Nephron (organoid): ENCODE data around the gene P2RX1.

Source experiments
- H3K27ac Mint-ChIP-seq, 3 experiments: 2 replicates each; pipeline ENCODE4 v1.8.0; 2020; ENCODE audit warnings: mixed read lengths in 3 of 3, mild to moderate bottlenecking in 2 of 3, moderate library complexity in 1 of 3
- H3K27me3 Mint-ChIP-seq: 2 replicates; pipeline ENCODE4 v1.8.0; 2021; ENCODE audit warnings: low read depth, mild to moderate bottlenecking, moderate library complexity, mixed read lengths
- H3K36me3 Mint-ChIP-seq: 2 replicates; pipeline ENCODE4 v1.8.0; 2020; ENCODE audit warnings: low read depth, mixed read lengths
- H3K4me1 Mint-ChIP-seq: 2 replicates; pipeline ENCODE4 v1.8.0; 2020; ENCODE audit warnings: mixed read lengths
- H3K4me3 Mint-ChIP-seq, 3 experiments: 2 replicates each; pipeline ENCODE4 v1.8.0; 2020; ENCODE audit warnings: mild to moderate bottlenecking in 3 of 3, mixed read lengths in 3 of 3, moderate library complexity in 2 of 3
- H3K9me3 Mint-ChIP-seq: 2 replicates; pipeline ENCODE4 v1.8.0; 2020; ENCODE audit warnings: mixed read lengths
- TF ChIP-seq, protein P1 (sequence below), 3 experiments: fragments of 200-600 bp; sonication (generic); IDR thresholded peaks; one replicate each; pipeline ENCODE4 v1.5.0; 2021; ENCODE audit warnings: antibody characterized with exemption in 3 of 3; ENCODE audit not compliant: unreplicated experiment in 3 of 3

Gene P2RX1

DNA sequence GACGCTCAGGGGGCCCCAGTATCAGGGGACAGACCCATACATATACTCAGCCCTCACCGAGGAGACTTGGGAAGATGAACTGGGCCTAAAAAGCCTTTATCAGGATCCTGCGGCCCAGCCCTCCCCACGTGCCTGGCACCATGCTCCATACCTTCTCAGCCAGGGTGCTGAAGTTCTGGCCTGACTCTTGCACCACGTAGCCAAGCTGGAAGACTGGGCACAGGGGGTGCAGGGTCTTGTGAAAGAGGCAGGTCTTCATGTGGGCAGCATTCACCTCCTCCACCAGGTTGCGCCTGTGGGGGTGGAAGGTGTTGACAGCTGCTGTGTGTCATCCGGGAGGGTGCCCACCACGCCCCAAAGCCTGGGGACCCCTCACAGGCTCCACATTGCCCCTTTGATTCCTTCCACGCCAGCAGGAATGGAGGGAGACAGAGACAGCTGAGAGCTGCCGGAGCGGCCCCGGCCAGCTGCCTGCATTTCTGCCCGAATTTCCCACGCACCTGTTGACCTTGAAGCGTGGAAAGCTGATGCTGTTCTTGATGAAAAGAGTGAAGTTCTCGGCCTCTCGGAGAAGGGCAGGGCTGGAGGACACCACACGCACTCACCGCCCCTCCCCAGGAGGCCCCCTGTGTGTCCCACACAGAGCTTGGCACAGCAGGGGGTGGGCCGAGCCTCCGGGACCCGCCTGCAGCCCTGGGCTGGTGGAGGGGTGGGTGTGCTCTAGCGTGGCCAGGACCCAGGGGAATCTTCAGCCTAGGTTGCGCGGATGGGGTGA lies 13.0 kb downstream of the P2RX1 start:
- Mint-ChIP-seq H3K4me3 (no peak overlapping the region), H3K9me3 (no peaks in the 10 kb centered on the region), H3K27me3 (no peaks in the 10 kb centered on the region), H3K27ac (no peak overlapping the region), H3K4me1 (peaks cover 12% of the 10 kb centered on the region), H3K36me3 (no peaks in the 10 kb centered on the region)
- TF ChIP-seq, protein P1, sequence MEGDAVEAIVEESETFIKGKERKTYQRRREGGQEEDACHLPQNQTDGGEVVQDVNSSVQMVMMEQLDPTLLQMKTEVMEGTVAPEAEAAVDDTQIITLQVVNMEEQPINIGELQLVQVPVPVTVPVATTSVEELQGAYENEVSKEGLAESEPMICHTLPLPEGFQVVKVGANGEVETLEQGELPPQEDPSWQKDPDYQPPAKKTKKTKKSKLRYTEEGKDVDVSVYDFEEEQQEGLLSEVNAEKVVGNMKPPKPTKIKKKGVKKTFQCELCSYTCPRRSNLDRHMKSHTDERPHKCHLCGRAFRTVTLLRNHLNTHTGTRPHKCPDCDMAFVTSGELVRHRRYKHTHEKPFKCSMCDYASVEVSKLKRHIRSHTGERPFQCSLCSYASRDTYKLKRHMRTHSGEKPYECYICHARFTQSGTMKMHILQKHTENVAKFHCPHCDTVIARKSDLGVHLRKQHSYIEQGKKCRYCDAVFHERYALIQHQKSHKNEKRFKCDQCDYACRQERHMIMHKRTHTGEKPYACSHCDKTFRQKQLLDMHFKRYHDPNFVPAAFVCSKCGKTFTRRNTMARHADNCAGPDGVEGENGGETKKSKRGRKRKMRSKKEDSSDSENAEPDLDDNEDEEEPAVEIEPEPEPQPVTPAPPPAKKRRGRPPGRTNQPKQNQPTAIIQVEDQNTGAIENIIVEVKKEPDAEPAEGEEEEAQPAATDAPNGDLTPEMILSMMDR (IDR thresholded peaks at IDR 0.05; ENCODE audit: unreplicated experiment in 3 of 3), result no peak

DNA sequence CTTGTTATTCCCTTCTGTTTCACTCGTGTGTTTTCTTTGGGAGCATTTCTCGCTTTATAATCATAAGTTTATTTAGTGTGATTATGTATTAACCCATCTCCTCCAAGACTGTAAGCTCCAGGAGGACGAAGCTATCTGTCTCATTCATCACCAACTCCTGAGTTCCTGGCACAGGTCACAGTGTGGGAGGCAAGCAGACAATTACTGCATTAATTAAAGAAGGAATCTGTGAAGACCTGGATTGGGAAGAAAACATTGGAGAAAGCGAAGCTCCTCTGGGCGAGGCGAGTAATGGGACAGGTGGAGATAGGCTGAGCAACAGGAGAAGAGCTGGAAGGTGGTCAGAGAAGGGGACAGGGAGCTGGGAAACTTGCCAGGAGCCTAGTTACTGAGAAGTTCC lies 15.6 kb downstream of the P2RX1 start:
- H3K27ac Mint-ChIP-seq, result peak overlapping the region in 2 of 3 experiments; percentile 23 to 72
- H3K4me3 Mint-ChIP-seq, result no peak overlapping the region
- no peaks in the 10 kb centered on the region for H3K9me3 Mint-ChIP-seq
- no peaks in the 10 kb centered on the region for H3K36me3 Mint-ChIP-seq
- TF ChIP-seq, protein P1 (IDR thresholded peaks at IDR 0.05; ENCODE audit: unreplicated experiment in 3 of 3), result no peak
- H3K27me3 Mint-ChIP-seq, result no peaks in the 10 kb centered on the region
- H3K4me1 Mint-ChIP-seq, result peaks cover 19% of the 10 kb centered on the region

- TF ChIP-seq, protein P1 (IDR thresholded peaks at IDR 0.05; ENCODE audit: unreplicated experiment in 3 of 3), result no peak
- H3K4me1 Mint-ChIP-seq, result peaks cover 40% of the 10 kb centered on the region
- no peaks in the 10 kb centered on the region for H3K27me3 Mint-ChIP-seq
- H3K27ac Mint-ChIP-seq, result peak overlapping the region in 1 of 3 experiments; percentile 47
- H3K4me3 Mint-ChIP-seq, result no peak overlapping the region
- H3K9me3 Mint-ChIP-seq, result no peaks in the 10 kb centered on the region
- no peaks in the 10 kb centered on the region for H3K36me3 Mint-ChIP-seq
Observed at GRCh38 chr17:3897731-3898130, 18.5 kb downstream of the P2RX1 start.

- Mint-ChIP-seq H3K4me3 (no peak overlapping the region), H3K36me3 (no peaks in the 10 kb centered on the region), H3K9me3 (no peaks in the 10 kb centered on the region), H3K4me1 (peaks cover 40% of the 10 kb centered on the region), H3K27ac (peak overlapping the region in 2 of 3 experiments; percentile 31 to 47), H3K27me3 (no peaks in the 10 kb centered on the region)
- TF ChIP-seq, protein P1 (IDR thresholded peaks at IDR 0.05; ENCODE audit: unreplicated experiment in 3 of 3), result no peak
Observed at GRCh38 chr17:3896968-3897235, 19.4 kb downstream of the P2RX1 start.

- Mint-ChIP-seq H3K27me3 (peaks cover 2% of the 10 kb centered on the region), H3K36me3 (no peaks in the 10 kb centered on the region), H3K4me3 (no peak overlapping the region), H3K9me3 (no peaks in the 10 kb centered on the region), H3K4me1 (peaks cover 41% of the 10 kb centered on the region), H3K27ac (peak overlapping the region in 2 of 3 experiments; percentile 31 to 47)
- TF ChIP-seq, protein P1 (IDR thresholded peaks at IDR 0.05; ENCODE audit: unreplicated experiment in 3 of 3), result no peak
Observed at GRCh38 chr17:3896108-3896967, 19.9 kb downstream of the P2RX1 start.
